Nephron (organoid): Measurements from ENCODE around the gene IGF2R.

ENCODE experiments used
- H3K27ac Mint-ChIP-seq, 3 experiments: 2 replicates each; pipeline ENCODE4 v1.8.0; 2020; ENCODE audit warnings: mixed read lengths in 3 of 3, mild to moderate bottlenecking in 2 of 3, moderate library complexity in 1 of 3
- H3K27me3 Mint-ChIP-seq: 2 replicates; pipeline ENCODE4 v1.8.0; 2021; ENCODE audit warnings: low read depth, mild to moderate bottlenecking, moderate library complexity, mixed read lengths
- H3K36me3 Mint-ChIP-seq: 2 replicates; pipeline ENCODE4 v1.8.0; 2020; ENCODE audit warnings: low read depth, mixed read lengths
- H3K4me1 Mint-ChIP-seq: 2 replicates; pipeline ENCODE4 v1.8.0; 2020; ENCODE audit warnings: mixed read lengths
- H3K4me3 Mint-ChIP-seq, 3 experiments: 2 replicates each; pipeline ENCODE4 v1.8.0; 2020; ENCODE audit warnings: mild to moderate bottlenecking in 3 of 3, mixed read lengths in 3 of 3, moderate library complexity in 2 of 3
- H3K9me3 Mint-ChIP-seq: 2 replicates; pipeline ENCODE4 v1.8.0; 2020; ENCODE audit warnings: mixed read lengths
- CTCF ChIP-seq, 3 experiments: fragments of 200-600 bp; sonication (generic); IDR thresholded peaks; one replicate each; pipeline ENCODE4 v1.5.0; 2021; ENCODE audit warnings: antibody characterized with exemption in 3 of 3; ENCODE audit not compliant: unreplicated experiment in 3 of 3

IGF2R gene

GRCh38 chr6:160029525-160029924, 60.6 kb downstream of the IGF2R start:
- H3K9me3 Mint-ChIP-seq, result no peaks in the 10 kb centered on the region
- no peak overlapping the region for H3K4me3 Mint-ChIP-seq
- peaks cover 51% of the 10 kb centered on the region for H3K4me1 Mint-ChIP-seq
- TF ChIP-seq CTCF (IDR thresholded peaks at IDR 0.05; ENCODE audit: unreplicated experiment in 3 of 3), result no peak
- H3K27me3 Mint-ChIP-seq, result no peaks in the 10 kb centered on the region
- H3K36me3 Mint-ChIP-seq, result peaks cover 68% of the 10 kb centered on the region
- peak overlapping the region; percentile 95 to 98 (median 96) for H3K27ac Mint-ChIP-seq

GRCh38 chr6:160030103-160030502, 61.2 kb downstream of the IGF2R start:
- Mint-ChIP-seq H3K36me3 (peaks cover 74% of the 10 kb centered on the region), H3K9me3 (no peaks in the 10 kb centered on the region), H3K4me1 (peaks cover 51% of the 10 kb centered on the region), H3K27me3 (no peaks in the 10 kb centered on the region), H3K4me3 (peak overlapping the region; percentile 27 to 58 (median 36)), H3K27ac (peak overlapping the region; percentile 95 to 98 (median 96))
- TF ChIP-seq CTCF (IDR thresholded peaks at IDR 0.05; ENCODE audit: unreplicated experiment in 3 of 3), result no peak

GRCh38 chr6:160031442-160031841, 62.6 kb downstream of the IGF2R start:
- TF ChIP-seq CTCF (IDR thresholded peaks at IDR 0.05; ENCODE audit: unreplicated experiment in 3 of 3), result no peak
- Mint-ChIP-seq H3K9me3 (no peaks in the 10 kb centered on the region), H3K36me3 (peaks cover 86% of the 10 kb centered on the region), H3K4me3 (no peak overlapping the region), H3K27me3 (no peaks in the 10 kb centered on the region), H3K27ac (peak overlapping the region; percentile 68 to 98 (median 95)), H3K4me1 (peaks cover 53% of the 10 kb centered on the region)

GRCh38 chr6:160031871-160032270, 63.0 kb downstream of the IGF2R start:
- no peak overlapping the region for H3K4me3 Mint-ChIP-seq
- H3K27ac Mint-ChIP-seq, result peak overlapping the region in 2 of 3 experiments; percentile 95 to 98
- H3K36me3 Mint-ChIP-seq, result peaks cover 86% of the 10 kb centered on the region
- no peaks in the 10 kb centered on the region for H3K27me3 Mint-ChIP-seq
- no peaks in the 10 kb centered on the region for H3K9me3 Mint-ChIP-seq
- TF ChIP-seq CTCF (IDR thresholded peaks at IDR 0.05; ENCODE audit: unreplicated experiment in 3 of 3), result no peak
- peaks cover 57% of the 10 kb centered on the region for H3K4me1 Mint-ChIP-seq

GRCh38 chr6:160032538-160032937, 63.7 kb downstream of the IGF2R start:
- Mint-ChIP-seq H3K4me3 (no peak overlapping the region), H3K9me3 (no peaks in the 10 kb centered on the region)
- no peak for TF ChIP-seq CTCF (IDR thresholded peaks at IDR 0.05; ENCODE audit: unreplicated experiment in 3 of 3)

More at GRCh38 chr6:160032538-160032937, 63.7 kb downstream of the IGF2R start:
- peak overlapping the region in 2 of 3 experiments; percentile 6 to 60 for H3K27ac Mint-ChIP-seq
- H3K36me3 Mint-ChIP-seq, result peaks cover 89% of the 10 kb centered on the region
- H3K4me1 Mint-ChIP-seq, result peaks cover 57% of the 10 kb centered on the region
- no peaks in the 10 kb centered on the region for H3K27me3 Mint-ChIP-seq
